Activated naive CD4-positive, alpha-beta T cell treated with anti-CD3 and anti-CD28 coated beads, Interleukin-2, amount 50 U/mL, for 24 hours (primary cell): ENCODE measurements around the gene FAM171A1.

Experiments
- H3K27ac Mint-ChIP-seq: one replicate; pipeline ENCODE4 v1.8.0; 2021; ENCODE audit warnings: mild to moderate bottlenecking, mixed read lengths
- H3K27me3 Mint-ChIP-seq: one replicate; pipeline ENCODE4 v1.8.0; 2021; ENCODE audit warnings: mixed read lengths
- H3K36me3 Mint-ChIP-seq: one replicate; pipeline ENCODE4 v1.8.0; 2021; ENCODE audit warnings: mixed read lengths
- H3K4me1 Mint-ChIP-seq: one replicate; pipeline ENCODE4 v1.8.0; 2021; ENCODE audit warnings: mixed read lengths
- H3K4me3 Mint-ChIP-seq: one replicate; pipeline ENCODE4 v1.8.0; 2021; ENCODE audit warnings: mild to moderate bottlenecking, mixed read lengths
- H3K9me3 Mint-ChIP-seq: one replicate; pipeline ENCODE4 v1.8.0; 2021; ENCODE audit warnings: mixed read lengths

FAM171A1 gene

DNA sequence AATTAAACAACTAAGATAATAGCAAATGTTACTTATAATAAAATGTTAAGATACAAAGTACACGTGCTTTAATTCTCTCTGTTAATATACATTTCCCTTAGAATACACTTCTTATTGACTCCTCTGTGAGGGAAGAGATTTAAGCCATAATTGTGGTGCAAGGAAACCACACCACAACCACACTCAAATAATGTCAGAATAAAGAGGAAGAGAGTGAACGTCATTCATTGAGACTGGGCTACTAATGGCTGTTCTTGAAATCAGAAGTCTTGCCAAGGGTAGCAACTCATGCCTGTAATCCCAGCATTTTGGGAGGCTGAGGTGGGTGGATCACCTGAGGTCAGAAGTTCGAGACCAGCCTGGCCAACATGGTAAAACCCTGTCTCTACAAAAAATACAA is 10.0 kb downstream of the FAM171A1 start:
- Mint-ChIP-seq H3K27me3 (no peaks in the 10 kb centered on the region), H3K36me3 (no peaks in the 10 kb centered on the region), H3K4me1 (peaks cover 4% of the 10 kb centered on the region), H3K9me3 (no peaks in the 10 kb centered on the region), H3K27ac (no peak overlapping the region), H3K4me3 (no peak overlapping the region)

DNA sequence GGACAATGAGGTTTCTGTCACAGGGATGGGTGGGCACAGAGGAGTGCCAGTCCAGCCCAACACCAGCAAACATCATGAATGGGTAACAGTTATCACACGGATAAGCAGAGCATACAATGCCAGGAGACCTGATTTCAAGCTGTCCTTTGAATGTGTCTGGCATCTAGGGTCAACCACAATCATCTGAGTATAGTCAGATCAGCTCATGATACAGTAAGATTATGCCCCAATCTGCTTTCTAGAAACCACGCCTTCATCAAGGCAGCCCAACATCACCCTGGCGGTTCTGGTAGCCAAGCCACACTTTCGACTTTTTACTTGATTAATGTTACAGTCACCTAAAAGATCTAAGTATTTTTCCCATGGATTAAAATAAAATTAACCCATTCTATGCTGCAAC is 10.5 kb downstream of the FAM171A1 start:
- Mint-ChIP-seq H3K9me3 (no peaks in the 10 kb centered on the region), H3K27me3 (no peaks in the 10 kb centered on the region), H3K4me1 (peaks cover 4% of the 10 kb centered on the region), H3K4me3 (no peak overlapping the region), H3K36me3 (no peaks in the 10 kb centered on the region), H3K27ac (no peak overlapping the region)

DNA sequence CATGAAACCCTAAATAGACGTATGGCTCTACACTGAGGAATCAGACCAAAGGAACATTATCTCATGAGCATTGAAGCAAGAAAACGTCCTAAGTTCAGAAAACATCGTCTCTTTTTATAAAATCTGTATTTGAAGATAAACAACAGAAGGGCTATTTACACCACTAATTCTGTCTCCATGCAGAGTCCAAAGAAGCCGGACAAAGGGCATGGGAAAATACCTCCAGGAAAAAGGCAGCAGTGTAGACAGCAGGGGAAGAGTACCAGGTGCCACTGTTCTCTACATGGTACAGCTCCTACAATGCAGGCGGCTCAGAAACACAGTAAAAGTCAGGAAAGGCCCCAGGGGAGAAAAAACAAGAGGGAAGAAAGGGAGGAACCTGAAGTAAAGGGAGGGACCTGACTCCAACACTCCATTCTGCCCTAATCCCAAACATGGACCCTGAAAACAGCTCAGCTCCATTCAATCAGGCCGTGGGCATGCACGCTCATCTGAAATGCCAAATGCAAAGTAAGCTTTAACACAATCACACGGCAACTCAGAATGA is 17.5 kb downstream of the FAM171A1 start:
- Mint-ChIP-seq H3K27me3 (peaks cover 4% of the 10 kb centered on the region), H3K4me1 (peaks cover 11% of the 10 kb centered on the region), H3K36me3 (no peaks in the 10 kb centered on the region), H3K4me3 (no peak overlapping the region), H3K27ac (no peak overlapping the region), H3K9me3 (no peaks in the 10 kb centered on the region)

GRCh38 chr10:15352836-15353235 is 18.3 kb downstream of the FAM171A1 start:
- no peaks in the 10 kb centered on the region for H3K36me3 Mint-ChIP-seq
- no peaks in the 10 kb centered on the region for H3K9me3 Mint-ChIP-seq
- H3K27ac Mint-ChIP-seq = no peak overlapping the region
- H3K27me3 Mint-ChIP-seq = peaks cover 4% of the 10 kb centered on the region
- H3K4me3 Mint-ChIP-seq = no peak overlapping the region
- peaks cover 11% of the 10 kb centered on the region for H3K4me1 Mint-ChIP-seq

GRCh38 chr10:15352201-15352600 is 18.9 kb downstream of the FAM171A1 start:
- H3K27ac Mint-ChIP-seq = no peak overlapping the region
- H3K36me3 Mint-ChIP-seq = no peaks in the 10 kb centered on the region
- no peak overlapping the region for H3K4me3 Mint-ChIP-seq
- no peaks in the 10 kb centered on the region for H3K9me3 Mint-ChIP-seq
- H3K27me3 Mint-ChIP-seq = peaks cover 4% of the 10 kb centered on the region
- peaks cover 11% of the 10 kb centered on the region for H3K4me1 Mint-ChIP-seq

DNA sequence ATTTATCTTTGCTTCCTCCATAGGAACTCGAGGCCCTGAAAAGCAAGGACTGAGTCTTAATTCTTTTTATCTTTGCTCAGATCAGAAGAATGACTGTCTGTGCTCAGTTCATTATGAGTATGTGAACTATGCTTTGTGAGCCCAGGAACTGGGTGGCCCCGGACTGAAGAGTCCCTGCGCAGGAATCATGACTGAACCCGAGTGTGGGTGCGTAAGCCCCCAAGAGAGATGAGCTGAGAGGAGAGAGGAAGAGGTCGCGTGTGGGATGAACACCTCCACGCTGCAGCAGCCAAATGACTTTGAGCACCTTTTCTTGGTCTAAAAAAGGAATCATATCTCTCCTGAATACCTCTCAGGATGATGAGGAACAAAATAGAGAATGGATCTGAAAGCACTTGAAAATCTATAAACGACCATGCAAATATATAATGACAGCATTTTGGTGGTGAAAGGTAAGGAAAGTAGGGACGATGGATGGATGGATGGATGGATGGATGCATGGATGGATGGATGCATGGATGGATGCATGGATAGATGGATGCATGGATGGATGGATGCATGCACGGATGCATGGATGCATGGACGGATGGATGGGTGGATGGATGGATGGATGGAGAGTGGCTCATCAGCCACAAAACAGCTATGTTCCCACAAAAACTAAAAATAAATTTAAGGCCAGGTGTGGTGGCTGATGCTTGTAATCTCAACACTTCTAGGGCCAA is 19.8 kb downstream of the FAM171A1 start:
- H3K27me3 Mint-ChIP-seq = peaks cover 4% of the 10 kb centered on the region
- H3K9me3 Mint-ChIP-seq = no peaks in the 10 kb centered on the region
- no peaks in the 10 kb centered on the region for H3K36me3 Mint-ChIP-seq
- H3K4me1 Mint-ChIP-seq = peaks cover 11% of the 10 kb centered on the region
- H3K27ac Mint-ChIP-seq = no peak overlapping the region
- no peak overlapping the region for H3K4me3 Mint-ChIP-seq

GRCh38 chr10:15349112-15349511 is 22.0 kb downstream of the FAM171A1 start:
- H3K27me3 Mint-ChIP-seq = peaks cover 4% of the 10 kb centered on the region
- H3K4me3 Mint-ChIP-seq = no peak overlapping the region
- H3K36me3 Mint-ChIP-seq = no peaks in the 10 kb centered on the region
- H3K9me3 Mint-ChIP-seq = no peaks in the 10 kb centered on the region
- H3K4me1 Mint-ChIP-seq = peaks cover 11% of the 10 kb centered on the region
- H3K27ac Mint-ChIP-seq = no peak overlapping the region

GRCh38 chr10:15348579-15348978 is 22.5 kb downstream of the FAM171A1 start:
- Mint-ChIP-seq H3K4me3 (no peak overlapping the region), H3K27ac (no peak overlapping the region), H3K9me3 (no peaks in the 10 kb centered on the region), H3K4me1 (peaks cover 11% of the 10 kb centered on the region), H3K36me3 (no peaks in the 10 kb centered on the region), H3K27me3 (peaks cover 5% of the 10 kb centered on the region)

- H3K9me3 Mint-ChIP-seq = no peaks in the 10 kb centered on the region
- H3K27ac Mint-ChIP-seq = no peak overlapping the region
- H3K4me3 Mint-ChIP-seq = no peak overlapping the region
- peaks cover 11% of the 10 kb centered on the region for H3K4me1 Mint-ChIP-seq
- H3K27me3 Mint-ChIP-seq = peaks cover 11% of the 10 kb centered on the region
- no peaks in the 10 kb centered on the region for H3K36me3 Mint-ChIP-seq
Observed at GRCh38 chr10:15347150-15347549, 23.9 kb downstream of the FAM171A1 start.

- peaks cover 11% of the 10 kb centered on the region for H3K4me1 Mint-ChIP-seq
- H3K27ac Mint-ChIP-seq = no peak overlapping the region
- no peak overlapping the region for H3K4me3 Mint-ChIP-seq
- peaks cover 11% of the 10 kb centered on the region for H3K27me3 Mint-ChIP-seq
- no peaks in the 10 kb centered on the region for H3K36me3 Mint-ChIP-seq
- H3K9me3 Mint-ChIP-seq = no peaks in the 10 kb centered on the region
Observed at GRCh38 chr10:15346440-15347141, 24.5 kb downstream of the FAM171A1 start.

DNA sequence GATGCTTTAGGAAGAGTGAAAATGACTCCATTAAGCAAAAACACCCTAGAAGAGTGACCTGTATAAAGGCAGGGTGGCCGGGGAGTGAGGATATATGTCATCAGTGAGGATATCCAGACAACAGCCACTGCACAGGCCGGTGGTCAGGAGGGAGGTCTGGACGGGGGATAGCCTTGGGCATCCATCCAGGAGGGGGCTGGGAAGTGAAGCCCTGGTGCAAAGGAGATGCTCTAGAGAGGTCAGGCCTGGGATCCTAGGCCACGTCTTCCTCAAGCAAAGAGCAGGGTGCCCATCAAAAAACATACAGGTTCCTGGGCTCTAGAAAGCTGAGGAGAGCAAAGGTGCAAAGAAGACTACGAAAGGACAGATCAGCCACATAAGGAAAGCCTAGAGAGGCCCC is 25.6 kb downstream of the FAM171A1 start:
- no peak overlapping the region for H3K4me3 Mint-ChIP-seq
- no peaks in the 10 kb centered on the region for H3K9me3 Mint-ChIP-seq
- H3K27ac Mint-ChIP-seq = no peak overlapping the region
- peaks cover 11% of the 10 kb centered on the region for H3K4me1 Mint-ChIP-seq
- H3K27me3 Mint-ChIP-seq = peaks cover 11% of the 10 kb centered on the region
- no peaks in the 10 kb centered on the region for H3K36me3 Mint-ChIP-seq

DNA sequence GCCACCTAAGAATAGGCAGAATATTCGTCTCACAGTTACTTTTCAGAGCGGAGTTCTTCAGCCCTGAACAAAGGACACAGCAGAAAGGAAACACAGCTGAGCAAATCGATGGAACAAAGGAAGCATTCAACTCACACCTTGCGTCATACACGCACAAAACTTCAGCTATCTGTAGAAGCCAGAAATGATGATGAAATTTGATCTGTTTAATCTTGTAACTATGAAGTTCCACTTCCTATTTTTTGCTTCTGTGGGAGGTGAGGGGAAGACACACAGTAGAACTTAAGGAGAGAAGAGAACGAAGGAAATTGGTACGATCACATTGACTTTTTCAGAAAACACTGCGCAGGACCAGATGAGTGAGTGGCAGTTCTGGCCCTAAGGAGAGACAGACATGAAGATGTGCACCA is 26.2 kb downstream of the FAM171A1 start:
- Mint-ChIP-seq H3K36me3 (no peaks in the 10 kb centered on the region), H3K4me3 (no peak overlapping the region), H3K27ac (no peak overlapping the region), H3K9me3 (no peaks in the 10 kb centered on the region), H3K4me1 (peaks cover 11% of the 10 kb centered on the region), H3K27me3 (peaks cover 10% of the 10 kb centered on the region)

GRCh38 chr10:15344256-15344875 is 26.7 kb downstream of the FAM171A1 start:
- Mint-ChIP-seq H3K27ac (no peak overlapping the region), H3K4me3 (no peak overlapping the region), H3K27me3 (peaks cover 7% of the 10 kb centered on the region), H3K4me1 (peaks cover 8% of the 10 kb centered on the region), H3K9me3 (no peaks in the 10 kb centered on the region), H3K36me3 (no peaks in the 10 kb centered on the region)

DNA sequence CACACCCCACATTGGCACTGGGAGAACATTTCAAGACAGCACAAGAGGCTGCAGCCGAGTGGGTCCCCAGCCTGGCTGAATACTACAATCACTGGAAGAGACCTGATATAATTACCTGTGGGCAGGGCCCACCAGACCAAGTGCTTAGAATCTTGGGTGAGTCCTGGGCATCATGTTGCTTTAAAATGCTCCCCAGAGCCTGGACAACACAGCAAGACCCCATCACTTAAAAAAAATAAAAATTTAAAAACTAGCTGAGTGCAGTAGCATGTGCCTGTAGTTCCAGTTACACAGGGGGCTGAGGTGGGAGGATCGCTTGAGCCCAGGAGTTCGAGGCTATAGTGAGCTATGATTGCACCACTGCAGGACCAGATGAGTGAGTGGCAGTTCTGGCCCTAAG is 28.1 kb downstream of the FAM171A1 start:
- Mint-ChIP-seq H3K27me3 (peaks cover 7% of the 10 kb centered on the region), H3K4me3 (no peak overlapping the region), H3K27ac (no peak overlapping the region), H3K9me3 (no peaks in the 10 kb centered on the region), H3K36me3 (no peaks in the 10 kb centered on the region), H3K4me1 (no peaks in the 10 kb centered on the region)

DNA sequence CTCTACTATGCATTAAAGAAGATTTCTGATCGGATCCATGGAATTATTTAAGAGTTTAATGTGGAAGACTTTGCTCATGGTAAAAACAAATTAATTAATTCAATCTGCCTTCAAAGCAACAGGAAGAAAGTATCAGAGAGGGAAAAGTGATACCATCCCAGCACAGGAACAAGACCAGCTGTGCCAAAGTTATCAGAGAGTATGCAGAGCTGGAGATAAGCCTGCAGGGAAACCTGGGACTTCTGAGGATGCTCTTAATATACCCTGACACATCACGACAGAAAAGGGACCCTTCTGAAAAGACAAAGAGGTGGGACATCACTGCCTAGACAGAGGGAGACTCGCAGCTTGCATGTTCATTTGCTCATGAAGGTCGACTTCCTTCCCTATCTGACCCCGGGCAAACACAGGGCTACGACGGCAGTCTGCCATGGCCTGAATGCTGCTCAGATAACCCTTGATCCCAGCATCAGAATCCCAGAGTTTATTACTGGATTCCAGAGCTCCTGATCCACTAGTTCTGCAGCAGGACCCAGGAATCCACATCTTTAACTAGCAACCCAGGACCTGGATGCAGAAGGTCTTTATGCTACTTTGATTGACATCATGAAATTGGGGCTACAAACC is 29.5 kb downstream of the FAM171A1 start:
- no peaks in the 10 kb centered on the region for H3K4me1 Mint-ChIP-seq
- no peak overlapping the region for H3K4me3 Mint-ChIP-seq
- H3K27ac Mint-ChIP-seq = no peak overlapping the region
- H3K36me3 Mint-ChIP-seq = no peaks in the 10 kb centered on the region
- H3K9me3 Mint-ChIP-seq = no peaks in the 10 kb centered on the region
- H3K27me3 Mint-ChIP-seq = peaks cover 7% of the 10 kb centered on the region

DNA sequence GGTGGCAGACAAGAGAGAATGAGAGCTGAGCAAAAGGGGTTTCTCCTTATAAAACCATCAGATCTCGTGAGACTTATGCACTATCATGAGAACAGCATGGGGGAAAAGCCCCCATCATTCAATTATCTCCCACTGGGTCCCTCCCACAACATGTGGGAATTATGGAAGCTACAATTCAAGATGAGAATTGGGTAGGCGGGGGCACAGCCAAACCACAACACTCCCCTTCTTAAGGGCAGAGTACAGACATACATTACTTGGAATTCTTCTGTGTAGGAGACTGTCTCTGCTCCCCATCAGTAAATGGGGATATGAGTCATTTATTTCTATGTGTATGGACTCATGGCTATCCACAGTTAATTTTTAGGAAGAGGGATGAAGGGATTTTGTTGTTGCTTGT is 31.2 kb downstream of the FAM171A1 start:
- Mint-ChIP-seq H3K9me3 (no peaks in the 10 kb centered on the region), H3K36me3 (no peaks in the 10 kb centered on the region), H3K4me3 (no peak overlapping the region), H3K4me1 (no peaks in the 10 kb centered on the region), H3K27ac (no peak overlapping the region), H3K27me3 (peaks cover 7% of the 10 kb centered on the region)
